ENCODE data around the gene ANKRD50.

ANKRD50 gene

GRCh38 chr4:124633285-124633941 lies 79.1 kb downstream of the ANKRD50 start:
- DNase-seq = no peak

GRCh38 chr4:124632439-124632838 lies 80.1 kb downstream of the ANKRD50 start:
- DNase-seq = no peak

GRCh38 chr4:124631760-124632159 lies 80.8 kb downstream of the ANKRD50 start:
- no peak for DNase-seq

- no peak for DNase-seq
Observed at GRCh38 chr4:124629681-124630080, 82.9 kb downstream of the ANKRD50 start.
